ENCODE measurements around the gene ADAT3.

Gene ADAT3

GRCh38 chr19:1938071-1938470 is 32.9 kb downstream of the ADAT3 start:
- no peak for DNase-seq (ENCODE audit: low read depth in 2 of 2)

DNA sequence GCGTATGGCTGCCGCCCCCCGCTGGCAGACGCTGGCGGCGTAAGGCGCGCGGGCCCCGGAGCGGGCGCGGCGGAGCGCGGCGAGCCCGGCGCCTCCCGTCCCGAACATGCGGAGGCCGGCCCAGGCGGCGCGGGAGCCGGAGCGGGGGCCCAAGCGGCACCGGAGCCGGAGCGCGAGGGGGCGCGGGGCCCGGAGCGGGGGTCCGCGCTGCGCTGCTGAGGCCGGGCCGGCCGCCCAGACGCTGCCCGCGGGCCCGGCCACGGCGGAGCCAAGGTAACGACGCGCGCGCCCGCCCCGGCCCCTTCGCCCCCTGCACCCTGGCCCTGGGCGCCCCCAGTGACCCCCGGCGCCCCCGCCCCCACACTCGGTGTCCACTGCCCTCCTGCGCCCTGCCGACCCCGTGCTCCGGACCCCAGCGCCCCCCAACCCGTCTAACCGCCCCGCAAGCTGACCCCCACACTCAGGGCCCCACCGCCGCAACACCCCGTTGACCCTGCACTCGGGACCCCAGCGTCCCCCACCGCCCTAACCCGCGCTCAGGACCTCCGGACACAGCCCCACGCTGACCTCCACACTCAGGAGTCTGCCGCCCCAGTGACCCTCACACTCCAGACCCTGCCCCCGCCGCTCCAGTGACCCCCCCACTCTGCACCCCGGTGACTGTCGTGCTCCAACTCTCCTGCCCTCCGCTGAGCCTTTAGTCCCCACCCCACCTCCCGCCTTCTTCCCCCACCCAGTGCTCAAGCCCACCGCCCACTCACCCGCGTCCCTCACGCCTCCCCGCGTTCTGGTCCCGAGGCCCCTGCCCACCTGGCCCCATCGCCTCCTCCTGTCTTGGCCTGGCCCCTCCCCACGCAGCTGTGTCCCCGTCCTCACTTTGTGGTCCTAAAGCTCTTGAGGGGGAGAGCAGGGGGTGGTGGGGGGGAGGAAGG is 36.2 kb downstream of the ADAT3 start, which contains the start of gene CSNK1G2:
CSNK1G2 (plus strand) TSS at position 27 of the 932 bp plus-strand sequence. CDS start 28,601 bp downstream, outside the sequence.
- DNase-seq (ENCODE audit: low read depth in 2 of 2) = peak in 1 of 2 experiments; percentile 46

GRCh38 chr19:1942078-1942933 is 37.1 kb downstream of the ADAT3 start:
- peak; percentile 37 to 64 for DNase-seq (ENCODE audit: low read depth in 2 of 2)

GRCh38 chr19:1942934-1943555 is 37.8 kb downstream of the ADAT3 start:
- no peak for DNase-seq (ENCODE audit: low read depth in 2 of 2)

DNA sequence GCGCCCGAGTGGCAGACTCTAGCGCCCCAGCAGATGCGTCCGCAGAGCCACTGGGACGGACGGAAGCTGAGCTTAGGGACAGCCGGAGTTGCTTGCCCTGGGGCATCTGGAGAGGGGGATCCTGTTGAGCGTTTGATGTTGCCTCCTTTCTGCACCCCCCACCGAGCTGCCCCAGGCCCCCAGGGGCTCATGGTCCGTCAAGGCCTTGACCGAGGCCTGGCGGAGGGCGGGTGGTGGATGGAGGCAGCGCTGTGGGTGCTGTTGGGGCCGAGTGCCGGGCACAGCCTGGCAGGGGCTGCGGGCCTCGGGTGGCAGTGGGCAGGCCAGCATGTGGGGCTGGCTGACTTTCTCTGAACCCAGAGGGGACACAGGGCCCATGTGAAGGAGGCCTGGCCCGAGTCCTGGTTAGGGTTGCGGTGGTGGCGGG is 38.5 kb downstream of the ADAT3 start:
- no peak for DNase-seq (ENCODE audit: low read depth in 2 of 2)

DNA sequence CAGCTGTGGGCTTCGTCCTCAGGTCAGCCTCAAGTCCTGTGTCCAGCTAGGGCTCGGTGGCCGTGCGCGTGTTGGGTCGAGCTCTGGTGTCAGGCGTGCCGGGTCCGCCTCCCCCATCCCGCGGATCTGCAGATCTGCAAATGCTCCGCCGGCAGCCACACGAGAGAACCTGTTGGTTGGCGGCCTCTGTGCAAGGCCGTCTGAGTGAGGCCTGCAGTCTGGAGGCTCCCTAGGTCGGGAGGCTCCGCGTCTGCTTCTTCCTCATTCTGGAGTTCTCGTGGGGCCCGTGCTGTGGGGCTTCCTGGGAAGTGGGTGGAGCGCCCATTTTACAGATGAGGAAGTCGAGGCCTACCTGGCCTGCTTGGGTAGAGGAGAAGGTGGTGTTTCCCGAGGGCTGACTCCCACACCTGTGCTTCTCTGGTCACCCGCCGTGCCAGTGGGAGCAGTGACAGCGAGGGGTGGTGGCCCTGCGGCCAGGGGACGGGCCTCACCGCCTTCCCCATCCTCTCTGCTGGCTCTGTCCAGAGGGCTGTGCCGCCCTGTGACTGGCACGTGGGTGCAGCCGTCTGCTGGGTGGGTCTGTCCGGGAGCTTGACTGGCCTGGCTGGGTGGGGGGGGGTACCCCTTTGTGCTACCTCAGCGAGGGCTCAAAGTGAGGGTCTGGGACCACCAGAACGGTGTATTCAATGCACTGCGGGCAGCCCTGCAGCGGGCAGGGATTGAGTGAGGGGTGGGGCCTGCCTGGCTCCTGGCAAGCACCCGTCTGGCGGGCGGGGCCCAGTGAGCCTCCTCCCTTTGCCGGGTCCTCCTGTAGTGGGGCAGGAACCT is 39.1 kb downstream of the ADAT3 start:
- DNase-seq (ENCODE audit: low read depth in 2 of 2) = no peak

DNA sequence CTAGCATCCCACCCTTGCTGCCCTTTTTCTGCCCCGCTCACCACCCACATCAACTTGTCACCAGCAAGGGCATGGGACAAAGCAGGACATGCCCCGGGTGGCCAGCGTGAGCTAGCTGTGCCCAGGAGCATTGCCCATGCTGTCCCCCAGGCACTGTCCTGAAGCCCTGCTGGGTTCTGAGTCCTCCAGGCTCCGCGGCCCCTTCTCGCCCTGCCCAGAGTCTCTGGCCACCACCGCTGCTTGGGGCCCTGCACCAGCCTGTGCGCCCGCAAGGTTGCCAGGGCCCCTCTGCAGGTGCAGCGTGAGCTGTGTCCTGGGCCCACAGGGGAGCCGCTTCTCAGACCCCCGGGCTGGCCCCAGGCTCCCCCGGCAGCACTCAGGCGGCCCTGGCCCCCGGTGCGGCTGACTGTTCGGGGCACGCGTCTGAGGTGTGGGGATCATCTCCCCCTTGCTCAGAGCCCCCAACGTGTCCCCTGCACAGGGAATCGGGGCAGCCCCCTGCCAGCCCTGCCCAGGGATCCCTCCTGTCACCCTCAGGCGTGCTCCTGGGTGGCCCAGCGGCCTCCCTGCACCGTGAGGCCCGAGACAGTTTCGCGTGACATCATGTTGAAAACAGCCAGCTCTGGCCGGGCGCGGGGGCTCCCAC is 39.8 kb downstream of the ADAT3 start:
- no peak for DNase-seq (ENCODE audit: low read depth in 2 of 2)

- DNase-seq (ENCODE audit: low read depth in 2 of 2) = no peak
These were observed 40.7 kb downstream of the ADAT3 start for GRCh38 chr19:1945899-1946298.

GRCh38 chr19:1947651-1948209 is 42.5 kb downstream of the ADAT3 start:
- DNase-seq (ENCODE audit: low read depth in 2 of 2) = no peak

DNA sequence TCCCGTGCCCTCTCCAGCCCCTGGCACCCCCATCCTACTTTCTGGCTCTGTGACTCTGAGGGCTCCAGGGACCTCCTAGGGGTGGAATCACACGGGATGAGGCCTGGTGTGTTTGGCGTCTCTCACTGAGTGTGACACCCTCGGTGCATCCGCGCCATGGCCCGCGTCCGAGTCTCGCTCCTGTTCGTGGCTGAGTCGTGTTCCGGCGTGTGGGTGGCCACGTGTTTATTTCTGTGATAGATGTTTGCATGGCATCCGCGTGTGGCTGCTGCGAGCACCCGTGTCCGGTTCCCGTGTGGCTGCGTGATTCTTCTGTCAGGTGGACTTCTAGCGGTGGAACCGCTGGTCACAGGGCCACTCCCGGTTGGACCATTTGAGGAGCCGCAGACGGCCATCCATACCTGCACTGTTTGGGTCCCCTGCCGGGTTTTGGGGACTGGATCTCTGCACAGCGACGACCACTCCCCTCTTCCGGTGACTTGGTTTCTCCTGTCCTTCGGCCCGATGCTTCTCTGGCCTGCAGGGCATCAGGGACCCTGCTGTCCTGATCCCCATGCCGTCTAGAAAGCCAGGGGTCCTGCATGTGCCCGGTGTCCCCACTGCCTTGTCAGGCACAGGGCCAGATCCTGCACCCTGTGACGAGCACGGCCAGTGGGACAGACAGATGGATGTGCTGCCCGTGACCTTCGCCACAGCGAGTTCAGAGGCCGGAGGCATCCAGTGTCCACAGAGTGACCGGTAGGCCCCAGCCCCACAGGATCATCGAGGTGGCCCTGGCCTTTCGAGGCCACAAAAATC is 44.3 kb downstream of the ADAT3 start:
- DNase-seq (ENCODE audit: low read depth in 2 of 2) = no peak

- DNase-seq (ENCODE audit: low read depth in 2 of 2) = no peak
These were observed 45.4 kb downstream of the ADAT3 start for GRCh38 chr19:1950640-1951039.

GRCh38 chr19:1952635-1953034 is 47.4 kb downstream of the ADAT3 start:
- no peak for DNase-seq (ENCODE audit: low read depth in 2 of 2)

DNA sequence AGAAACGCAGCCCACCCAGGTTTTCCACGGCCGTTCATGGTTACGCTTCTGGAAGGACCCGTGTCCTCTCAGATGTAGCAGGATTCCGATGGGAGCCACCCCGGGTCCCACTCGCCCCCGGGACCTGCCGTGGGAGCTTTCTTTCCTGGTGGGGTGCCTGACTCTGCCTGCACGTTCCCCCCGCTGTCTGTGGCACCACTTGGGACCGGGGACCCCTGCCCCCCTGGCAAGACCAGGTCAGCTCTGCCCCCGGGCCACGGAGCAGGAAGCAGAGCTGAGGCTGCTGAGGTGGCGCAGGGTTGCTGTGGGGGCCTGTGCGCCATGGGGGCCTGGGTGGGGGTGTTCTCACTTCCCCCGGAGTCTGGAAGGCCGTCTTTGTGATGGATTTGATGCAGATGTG is 47.8 kb downstream of the ADAT3 start:
- DNase-seq (ENCODE audit: low read depth in 2 of 2) = no peak

DNA sequence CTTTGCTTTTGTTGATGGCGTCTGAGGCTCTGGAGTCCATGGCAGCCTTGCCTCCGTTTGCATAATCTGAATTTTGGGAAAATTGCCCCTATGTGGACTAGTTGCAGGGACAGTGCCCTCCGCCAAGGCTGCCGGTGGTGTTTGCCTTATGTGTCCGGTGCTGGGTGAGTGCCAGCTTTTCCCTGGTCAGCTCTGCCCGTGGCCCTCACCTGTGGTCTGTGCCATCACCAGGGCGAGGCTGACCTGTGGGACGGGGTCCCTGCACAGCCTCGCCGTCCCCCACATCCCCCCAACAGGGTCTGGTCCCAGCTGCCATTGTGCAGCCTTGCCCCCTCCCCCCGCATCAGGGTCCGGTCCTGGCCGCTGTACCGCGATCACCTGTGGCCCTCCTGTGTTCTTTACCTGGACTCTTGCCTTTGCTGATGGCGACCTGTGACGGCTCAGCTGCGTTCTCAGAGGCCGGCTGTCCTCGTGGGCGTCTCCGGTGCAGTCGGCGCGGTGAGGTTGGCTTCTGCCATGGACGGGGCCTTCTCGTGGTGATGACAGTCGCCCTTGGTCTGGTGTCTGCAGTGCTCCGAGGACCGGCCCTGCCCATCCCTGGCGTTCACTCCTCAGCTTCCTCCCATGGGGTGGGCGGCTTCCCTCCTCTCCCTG is 48.4 kb downstream of the ADAT3 start:
- DNase-seq (ENCODE audit: low read depth in 2 of 2) = no peak

- no peak for DNase-seq (ENCODE audit: low read depth in 2 of 2)
These were observed 49.3 kb downstream of the ADAT3 start for GRCh38 chr19:1954532-1954933.

GRCh38 chr19:1955171-1956121 is 50.2 kb downstream of the ADAT3 start:
- no peak for DNase-seq (ENCODE audit: low read depth in 2 of 2)

DNA sequence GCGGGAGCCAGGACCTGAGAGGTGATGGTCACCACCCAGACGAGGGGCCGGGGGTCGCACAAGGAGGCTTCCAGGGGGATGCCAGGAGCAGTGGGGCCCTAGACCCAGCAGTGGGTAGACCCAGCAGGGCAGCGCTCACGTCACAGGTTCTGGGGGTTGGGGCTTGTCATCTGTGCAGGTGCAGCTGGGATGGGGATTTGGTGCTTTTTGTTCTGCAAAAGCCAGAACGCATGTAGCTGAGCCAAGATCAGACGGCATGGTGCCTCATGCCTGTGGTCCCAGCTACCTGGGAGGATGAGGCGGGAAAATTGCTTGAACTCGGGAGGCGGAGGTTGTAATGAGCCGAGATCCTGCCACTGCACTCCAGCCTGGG is 50.9 kb downstream of the ADAT3 start:
- DNase-seq (ENCODE audit: low read depth in 2 of 2) = no peak
